ENCODE results near the gene FOXJ1.

Gene FOXJ1

GRCh38 chr17:76089680-76090516 lies 51.1 kb downstream of the FOXJ1 start:
- FAIRE-seq = no peak

DNA sequence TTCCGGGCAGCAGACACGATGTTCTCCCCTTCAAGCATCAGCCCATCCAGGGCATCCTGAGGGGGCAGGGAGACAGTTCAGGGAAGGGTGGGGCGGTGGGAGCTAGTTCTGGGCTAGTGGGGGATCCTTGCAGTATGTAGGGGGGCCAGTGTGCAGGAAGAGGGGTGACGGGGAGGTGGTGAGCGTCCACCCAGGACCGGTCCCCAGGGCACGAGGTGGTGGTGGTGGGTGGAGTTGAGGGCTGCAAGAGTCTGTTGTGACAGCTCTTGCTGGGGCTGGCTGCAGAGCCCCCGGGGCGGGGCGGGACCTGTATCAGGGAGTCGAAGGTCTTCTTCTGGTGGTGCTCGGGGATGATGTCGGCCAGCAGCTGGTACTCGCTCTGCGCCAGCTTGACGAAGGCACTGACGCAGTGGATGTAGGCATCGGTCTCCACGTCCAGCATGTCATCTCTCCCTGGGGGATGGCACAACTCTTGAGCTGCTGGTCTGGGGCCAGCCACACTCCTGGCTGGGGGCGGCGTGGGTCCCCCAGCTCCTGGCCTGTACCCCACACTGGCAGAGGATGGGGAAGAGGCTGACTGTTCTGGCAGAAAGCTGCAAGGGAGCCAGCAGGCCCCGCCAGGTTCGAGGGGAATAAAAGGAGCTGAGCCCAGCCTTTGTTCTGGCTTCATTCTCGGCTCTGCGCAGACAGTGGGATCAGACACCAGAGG lies 52.0 kb downstream of the FOXJ1 start:
- FAIRE-seq = no peak

DNA sequence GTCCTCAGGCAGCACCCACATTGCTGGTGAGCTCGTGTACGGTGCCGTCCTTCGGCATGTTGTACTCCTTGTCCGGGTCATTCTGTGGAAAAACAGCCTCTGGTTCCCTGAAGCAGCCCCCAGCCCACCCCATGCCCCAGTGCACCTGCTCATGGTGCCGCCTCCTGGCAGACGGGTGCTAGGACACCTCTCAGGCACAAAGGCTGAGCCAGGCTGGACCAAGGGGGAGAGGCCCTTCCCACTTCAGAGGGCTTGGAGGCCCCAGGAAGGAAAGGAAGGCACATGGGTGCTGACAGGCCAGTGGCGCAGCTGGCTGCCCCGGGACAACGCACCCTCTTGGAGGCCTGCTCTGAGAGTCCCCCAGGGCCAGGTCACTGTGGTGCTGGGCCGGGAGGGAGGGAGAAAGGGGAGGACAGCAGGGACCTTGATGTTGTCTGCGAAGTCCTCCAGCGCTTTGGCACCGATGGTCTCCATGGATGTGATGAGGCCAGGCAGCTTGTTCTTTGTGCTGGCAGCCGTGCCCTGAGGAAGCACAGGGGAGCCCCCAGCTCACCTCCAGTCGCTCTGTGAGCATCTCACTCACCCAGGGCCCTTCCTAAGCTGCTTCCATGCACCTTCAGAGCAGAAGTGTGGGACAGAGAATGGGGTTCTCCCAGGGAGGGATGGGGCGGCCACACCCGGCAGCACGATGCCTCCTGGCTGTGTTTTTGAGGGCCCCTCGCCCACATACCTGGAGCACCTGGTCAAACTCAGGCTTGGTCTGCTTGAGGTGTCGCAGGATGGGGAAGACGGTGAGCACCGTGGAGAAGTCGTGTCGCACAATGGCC lies 52.8 kb downstream of the FOXJ1 start:
- no peak for FAIRE-seq

GRCh38 chr17:76087531-76087930 lies 53.5 kb downstream of the FOXJ1 start:
- no peak for FAIRE-seq

GRCh38 chr17:76086384-76086783 lies 54.7 kb downstream of the FOXJ1 start:
- no peak for FAIRE-seq

All from G401.6 (cell line).